Activated naive CD4-positive, alpha-beta T cell treated with anti-CD3 and anti-CD28 coated beads, Interleukin-2, amount 50 U/mL, for 72 hours (primary cell): ENCODE measurements around the gene CDKL5. TPM values are rescaled to one million over a fixed set of nuclear protein-coding genes. Genes with fewer than 3 reads are reported as not detected.
"Not testable (repeated sequence)": the region's sequence is repeated elsewhere in the genome, so short reads cannot be mapped to it uniquely, and the experiment has no call there.

ENCODE experiments used
- ATAC-seq, 2 donors: fragments of 150-1000 bp; cut with Tn5 transposase; 2 replicates each; pipeline ENCODE4 v1.10.0; 2021; ENCODE audit warnings: mild to moderate bottlenecking in 2 of 2, moderate library complexity in 2 of 2
- DNase-seq, 2 donors: peaks; one replicate each; pipeline ENCODE4 v3.0.0; 2021 to 2022; ENCODE audit warnings: low spot score in 2 of 2
- H3K27ac Mint-ChIP-seq, 2 donors: one replicate each; pipeline ENCODE4 v1.8.0; 2022; ENCODE audit warnings: mild to moderate bottlenecking in 2 of 2, mixed read lengths in 2 of 2
- H3K36me3 Mint-ChIP-seq, 2 donors: one replicate each; pipeline ENCODE4 v1.8.0; 2022; ENCODE audit warnings: mixed read lengths in 2 of 2
- H3K9me3 Mint-ChIP-seq, 2 donors: one replicate each; pipeline ENCODE4 v1.8.0; 2022; ENCODE audit warnings: mixed read lengths in 2 of 2
- total RNA-seq, 2 donors: library from RNA; stranded (reverse); gene quantifications; one replicate each; pipeline ENCODE4 v1.2.3, GENCODE V29; 2022

The CDKL5 gene
- total RNA-seq, 2 donors from 2014 or later: 1.1 to 1.3 TPM

GRCh38 chrX:18543738-18544137 lies 118.3 kb downstream of the CDKL5 start:
- Mint-ChIP-seq H3K9me3 (no peaks in the 10 kb centered on the region), H3K27ac (no peak overlapping the region), H3K36me3 (no peaks in the 10 kb centered on the region)
- ATAC-seq (no peak), DNase-seq (no peak)

- DNase-seq (no peak), ATAC-seq (no peak)
- no peaks in the 10 kb centered on the region for H3K36me3 Mint-ChIP-seq
- H3K9me3 Mint-ChIP-seq: no peaks in the 10 kb centered on the region
- H3K27ac Mint-ChIP-seq: no peak overlapping the region
Measured at GRCh38 chrX:18545771-18546170, 120.4 kb downstream of the CDKL5 start.

GRCh38 chrX:18548996-18549395 lies 123.6 kb downstream of the CDKL5 start:
- DNase-seq (no peak), ATAC-seq (no peak)
- Mint-ChIP-seq H3K36me3 (no peaks in the 10 kb centered on the region), H3K9me3 (no peaks in the 10 kb centered on the region), H3K27ac (no peak overlapping the region)

- DNase-seq (no peak), ATAC-seq (no peak)
- no peaks in the 10 kb centered on the region for H3K36me3 Mint-ChIP-seq
- H3K27ac Mint-ChIP-seq: no peak overlapping the region
- no peaks in the 10 kb centered on the region for H3K9me3 Mint-ChIP-seq
Measured at GRCh38 chrX:18549643-18550042, 124.2 kb downstream of the CDKL5 start.

GRCh38 chrX:18557879-18558278 lies 132.5 kb downstream of the CDKL5 start:
- Mint-ChIP-seq H3K9me3 (no peaks in the 10 kb centered on the region), H3K27ac (no peak overlapping the region), H3K36me3 (no peaks in the 10 kb centered on the region)
- DNase-seq (no peak), ATAC-seq (no peak)

GRCh38 chrX:18558799-18559198 lies 133.4 kb downstream of the CDKL5 start:
- no peaks in the 10 kb centered on the region for H3K9me3 Mint-ChIP-seq
- ATAC-seq (no peak), DNase-seq (no peak)
- no peak overlapping the region for H3K27ac Mint-ChIP-seq
- H3K36me3 Mint-ChIP-seq: no peaks in the 10 kb centered on the region

- Mint-ChIP-seq H3K9me3 (no peaks in the 10 kb centered on the region), H3K36me3 (no peaks in the 10 kb centered on the region), H3K27ac (no peak overlapping the region)
- no peak for ATAC-seq
- no peak for DNase-seq
Measured at GRCh38 chrX:18561020-18561419, 135.6 kb downstream of the CDKL5 start.

- Mint-ChIP-seq H3K36me3 (no peaks in the 10 kb centered on the region), H3K27ac (no peak overlapping the region), H3K9me3 (no peaks in the 10 kb centered on the region)
- DNase-seq (no peak), ATAC-seq (no peak)
Measured at GRCh38 chrX:18565727-18566126, 140.3 kb downstream of the CDKL5 start.

- H3K27ac Mint-ChIP-seq: no peak overlapping the region
- no peaks in the 10 kb centered on the region for H3K9me3 Mint-ChIP-seq
- ATAC-seq (no peak), DNase-seq (no peak)
- H3K36me3 Mint-ChIP-seq: no peaks in the 10 kb centered on the region
Measured at GRCh38 chrX:18566748-18567147, 141.3 kb downstream of the CDKL5 start.

- DNase-seq (no peak), ATAC-seq (no peak)
- Mint-ChIP-seq H3K36me3 (no peaks in the 10 kb centered on the region), H3K9me3 (no peaks in the 10 kb centered on the region), H3K27ac (no peak overlapping the region)
Measured at GRCh38 chrX:18573556-18573955, 148.1 kb downstream of the CDKL5 start.

- DNase-seq (no peak), ATAC-seq (no peak)
- H3K9me3 Mint-ChIP-seq: no peaks in the 10 kb centered on the region
- H3K36me3 Mint-ChIP-seq: no peaks in the 10 kb centered on the region
- H3K27ac Mint-ChIP-seq: no peak overlapping the region
Measured at GRCh38 chrX:18574591-18574990, 149.2 kb downstream of the CDKL5 start.

- DNase-seq (no peak), ATAC-seq (no peak)
- Mint-ChIP-seq H3K27ac (peak overlapping the region in 1 of 2 donors; percentile 22), H3K36me3 (no peaks in the 10 kb centered on the region), H3K9me3 (no peaks in the 10 kb centered on the region)
Measured at GRCh38 chrX:18575744-18576143, 150.3 kb downstream of the CDKL5 start.

- ATAC-seq (no peak), DNase-seq (no peak)
- H3K9me3 Mint-ChIP-seq: no peaks in the 10 kb centered on the region
- no peaks in the 10 kb centered on the region for H3K36me3 Mint-ChIP-seq
- no peak overlapping the region for H3K27ac Mint-ChIP-seq
Measured at GRCh38 chrX:18577400-18577799, 152.0 kb downstream of the CDKL5 start.

GRCh38 chrX:18578546-18578945 lies 153.1 kb downstream of the CDKL5 start:
- ATAC-seq: no peak
- H3K36me3 Mint-ChIP-seq: no peaks in the 10 kb centered on the region
- no peak overlapping the region for H3K27ac Mint-ChIP-seq
- DNase-seq: no peak
- no peaks in the 10 kb centered on the region for H3K9me3 Mint-ChIP-seq

GRCh38 chrX:18579495-18579894 lies 154.1 kb downstream of the CDKL5 start:
- ATAC-seq: no peak
- H3K27ac Mint-ChIP-seq: no peak overlapping the region
- no peak for DNase-seq
- no peaks in the 10 kb centered on the region for H3K36me3 Mint-ChIP-seq
- H3K9me3 Mint-ChIP-seq: no peaks in the 10 kb centered on the region

- no peaks in the 10 kb centered on the region for H3K9me3 Mint-ChIP-seq
- DNase-seq (no peak), ATAC-seq (no peak)
- H3K27ac Mint-ChIP-seq: no peak overlapping the region
- H3K36me3 Mint-ChIP-seq: no peaks in the 10 kb centered on the region
Measured at GRCh38 chrX:18582910-18583493, 157.6 kb downstream of the CDKL5 start.

GRCh38 chrX:18589292-18589691 lies 163.9 kb downstream of the CDKL5 start:
- ATAC-seq, H3K27ac Mint-ChIP-seq, H3K9me3 Mint-ChIP-seq, H3K36me3 Mint-ChIP-seq, DNase-seq: not testable (repeated sequence)

GRCh38 chrX:18591834-18592233 lies 166.4 kb downstream of the CDKL5 start:
- ATAC-seq (no peak), DNase-seq (no peak)
- Mint-ChIP-seq H3K27ac (peak overlapping the region in 1 of 2 donors; percentile 66), H3K9me3 (no peaks in the 10 kb centered on the region), H3K36me3 (peaks cover 0 to 6% of the 10 kb centered on the region in 2 donors)

- DNase-seq: no peak
- H3K9me3 Mint-ChIP-seq: no peaks in the 10 kb centered on the region
- H3K27ac Mint-ChIP-seq: no peak overlapping the region
- H3K36me3 Mint-ChIP-seq: peaks cover 0 to 6% of the 10 kb centered on the region in 2 donors
- no peak for ATAC-seq
Measured at GRCh38 chrX:18594079-18594478, 168.7 kb downstream of the CDKL5 start.
